ENCODE data around the gene HNMT. TPM values are rescaled to one million over a fixed set of nuclear protein-coding genes. Genes with fewer than 3 reads are reported as not detected.
A peak's percentile ranks its signal among the peaks of the same experiment; 100 is the strongest.

Gene HNMT
- total RNA-seq, 2 donors from 2014 or later = 37.2 to 52.1 TPM

DNA sequence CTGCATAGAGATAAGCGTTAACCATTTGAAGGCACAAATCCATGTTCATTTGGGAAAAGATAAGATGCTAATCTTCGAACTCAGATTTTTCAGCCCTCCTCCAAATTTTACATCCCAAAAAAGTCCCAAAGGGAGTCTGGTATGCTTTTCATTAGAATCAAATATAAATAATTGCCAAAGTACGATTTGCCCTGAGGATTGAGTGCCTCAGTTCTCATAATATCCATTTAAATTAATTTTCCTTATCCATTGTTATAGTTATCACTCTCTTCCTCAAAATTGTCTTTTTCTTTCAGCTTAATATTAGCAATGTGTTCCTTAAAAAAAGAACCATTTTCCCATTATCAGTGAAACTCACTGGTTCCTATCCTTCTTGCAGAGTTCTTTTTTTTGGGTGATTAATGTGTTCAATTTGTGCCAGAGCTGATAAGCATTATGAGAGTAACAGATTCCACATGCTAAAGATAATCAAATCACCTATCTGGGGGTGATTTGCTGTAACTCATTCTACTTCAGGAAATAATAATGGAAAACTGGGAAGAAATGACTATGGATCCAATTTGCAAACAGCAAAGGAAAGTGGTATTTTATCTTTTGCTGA is 686 bp downstream of the HNMT start:
- H3K4me3 ChIP-seq = peak overlapping the region; percentile 21 to 37
- peak overlapping the region; percentile 87 to 92 (median 90) for H3K27ac ChIP-seq
- TF ChIP-seq POLR2A (IDR thresholded peaks at IDR 0.05) = no peak
- TF ChIP-seq, protein P1, sequence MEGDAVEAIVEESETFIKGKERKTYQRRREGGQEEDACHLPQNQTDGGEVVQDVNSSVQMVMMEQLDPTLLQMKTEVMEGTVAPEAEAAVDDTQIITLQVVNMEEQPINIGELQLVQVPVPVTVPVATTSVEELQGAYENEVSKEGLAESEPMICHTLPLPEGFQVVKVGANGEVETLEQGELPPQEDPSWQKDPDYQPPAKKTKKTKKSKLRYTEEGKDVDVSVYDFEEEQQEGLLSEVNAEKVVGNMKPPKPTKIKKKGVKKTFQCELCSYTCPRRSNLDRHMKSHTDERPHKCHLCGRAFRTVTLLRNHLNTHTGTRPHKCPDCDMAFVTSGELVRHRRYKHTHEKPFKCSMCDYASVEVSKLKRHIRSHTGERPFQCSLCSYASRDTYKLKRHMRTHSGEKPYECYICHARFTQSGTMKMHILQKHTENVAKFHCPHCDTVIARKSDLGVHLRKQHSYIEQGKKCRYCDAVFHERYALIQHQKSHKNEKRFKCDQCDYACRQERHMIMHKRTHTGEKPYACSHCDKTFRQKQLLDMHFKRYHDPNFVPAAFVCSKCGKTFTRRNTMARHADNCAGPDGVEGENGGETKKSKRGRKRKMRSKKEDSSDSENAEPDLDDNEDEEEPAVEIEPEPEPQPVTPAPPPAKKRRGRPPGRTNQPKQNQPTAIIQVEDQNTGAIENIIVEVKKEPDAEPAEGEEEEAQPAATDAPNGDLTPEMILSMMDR (IDR thresholded peaks at IDR 0.05) = no peak
- no peaks in the 10 kb centered on the region for H3K9me3 ChIP-seq
- H3K36me3 ChIP-seq (replicated peaks in 1 of 2; ENCODE audit: insufficient read depth in 1 of 2, low read depth in 2 of 2) = no peaks in the 10 kb centered on the region
- no peaks in the 10 kb centered on the region for H3K27me3 ChIP-seq
- ATAC-seq (no peak), DNase-seq (no peak)
- H3K4me1 ChIP-seq = peaks cover 37% of the 10 kb centered on the region
- intact Hi-C loops (cut with DNase I) = no loop called here
- 6% methylated on average over 3 of the region's 3 CpGs for WGBS, 2 donors

GRCh38 chr2:137966043-137966442 is 1.8 kb downstream of the HNMT start:
- H3K4me1 ChIP-seq = peaks cover 39% of the 10 kb centered on the region
- no peak for ATAC-seq
- H3K27ac ChIP-seq = peak overlapping the region in 2 of 4 donors; percentile 89 to 90
- TF ChIP-seq, protein P1 (IDR thresholded peaks at IDR 0.05) = no peak
- TF ChIP-seq POLR2A (IDR thresholded peaks at IDR 0.05) = no peak
- intact Hi-C loops (cut with DNase I) = no loop called here
- no peaks in the 10 kb centered on the region for H3K36me3 ChIP-seq (replicated peaks in 1 of 2; ENCODE audit: insufficient read depth in 1 of 2, low read depth in 2 of 2)
- WGBS, 2 donors = 56 to 57% methylated on average over 3 of the region's 3 CpGs
- no peaks in the 10 kb centered on the region for H3K9me3 ChIP-seq
- no peaks in the 10 kb centered on the region for H3K27me3 ChIP-seq
- H3K4me3 ChIP-seq = no peak overlapping the region
- DNase-seq = no peak

- DNase-seq (no peak), ATAC-seq (no peak)
- Histone ChIP-seq H3K4me1 (peaks cover 39% of the 10 kb centered on the region), H3K27me3 (no peaks in the 10 kb centered on the region), H3K36me3 (replicated peaks in 1 of 2; ENCODE audit: insufficient read depth in 1 of 2, low read depth in 2 of 2) (no peaks in the 10 kb centered on the region), H3K4me3 (no peak overlapping the region), H3K9me3 (no peaks in the 10 kb centered on the region), H3K27ac (peak overlapping the region in 1 of 4 donors; percentile 89)
- TF ChIP-seq POLR2A (IDR thresholded peaks at IDR 0.05) = no peak
- TF ChIP-seq, protein P1 (IDR thresholded peaks at IDR 0.05) = no peak
- intact Hi-C loops (cut with DNase I) = no loop called here
- 86 to 89% methylated on average over 7 of the region's 7 CpGs for WGBS, 2 donors
Observed at GRCh38 chr2:137967042-137967441, 2.8 kb downstream of the HNMT start.

DNA sequence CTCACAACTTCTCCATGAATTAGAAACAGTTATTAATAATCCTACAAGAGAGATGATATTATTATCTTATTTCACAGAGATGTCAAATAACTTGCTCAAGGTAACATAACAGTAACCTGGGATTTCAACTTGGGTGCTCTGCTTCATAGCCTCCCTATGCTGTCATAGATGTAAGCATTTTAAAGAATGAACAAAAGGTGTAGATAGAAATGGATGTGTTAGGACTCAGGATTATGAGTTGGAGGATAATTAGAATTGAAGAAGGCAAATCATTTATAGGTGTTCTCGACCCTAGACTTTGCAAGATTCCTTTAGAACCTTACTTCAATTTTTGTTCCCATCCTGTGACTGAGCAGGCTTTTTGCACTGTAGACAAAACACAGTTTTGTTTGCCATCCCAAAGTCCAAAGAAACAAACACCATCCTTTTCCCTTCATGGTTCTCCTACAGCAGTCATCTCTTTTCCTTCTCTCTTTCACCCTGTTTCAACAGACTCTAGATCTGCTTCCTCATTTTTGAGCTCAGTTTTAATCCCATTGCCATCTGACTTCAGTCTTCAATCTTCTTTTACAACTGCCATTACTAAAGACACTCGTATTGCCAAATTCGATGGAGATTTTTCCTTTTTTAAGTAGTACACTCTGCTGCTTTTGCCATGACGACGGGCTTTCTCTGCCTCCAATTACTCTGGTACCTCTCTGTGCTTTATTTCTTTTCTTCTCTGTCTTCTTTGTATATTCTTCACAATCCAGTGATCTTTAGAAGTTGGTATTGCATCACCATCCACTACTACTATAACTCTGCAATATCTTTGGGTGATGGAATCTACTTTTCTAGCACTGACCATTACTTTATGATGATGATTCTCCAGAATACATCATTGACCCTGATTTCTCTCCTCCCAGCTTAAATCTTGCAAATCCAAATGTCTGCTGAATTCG is 4.5 kb downstream of the HNMT start:
- no peaks in the 10 kb centered on the region for H3K9me3 ChIP-seq
- no peaks in the 10 kb centered on the region for H3K36me3 ChIP-seq (replicated peaks in 1 of 2; ENCODE audit: insufficient read depth in 1 of 2, low read depth in 2 of 2)
- TF ChIP-seq, protein P1 (IDR thresholded peaks at IDR 0.05) = no peak
- no peak for TF ChIP-seq POLR2A (IDR thresholded peaks at IDR 0.05)
- peak overlapping the region in 3 of 4 donors; percentile 23 to 89 (median 47) for H3K27ac ChIP-seq
- WGBS, 2 donors = 63 to 75% methylated on average over 6 of the region's 6 CpGs
- intact Hi-C loops (cut with DNase I) = no loop called here
- no peaks in the 10 kb centered on the region for H3K27me3 ChIP-seq
- ATAC-seq (peak; percentile 3), DNase-seq (no peak)
- peaks cover 41% of the 10 kb centered on the region for H3K4me1 ChIP-seq
- H3K4me3 ChIP-seq = no peak overlapping the region
